PC-3 (cell line): ENCODE data around the gene TMCC3. TPM values are rescaled to one million over a fixed set of nuclear protein-coding genes. Genes with fewer than 3 reads are reported as not detected.

Experiments
- ATAC-seq: fragments of 200-7000 bp; cut with Tn5 transposase; 2 replicates; pipeline ENCODE4 v1.9.1; 2020; ENCODE audit warnings: mild to moderate bottlenecking, moderate library complexity
- BruUV-seq: library from RNA; stranded (reverse); fragments of 400-500 nt; replicated peaks from 2 replicates; lab custom pipeline; 2021; lab: Mats Ljungman, UMichigan
- CTCF ChIA-PET: fragments of 300-600 bp; sonication (Branson Sonifier 250); formaldehyde crosslinking; loops from one replicate; lab custom pipeline; 2022; ENCODE audit warnings: antibody characterized with exemption; lab: Charles Lee
- POLR2A ChIA-PET: fragments of 300-600 bp; sonication (Branson Sonifier 250); formaldehyde crosslinking; loops from one replicate; lab custom pipeline; 2022; ENCODE audit warnings: antibody characterized with exemption; ENCODE audit not compliant: unreplicated experiment; lab: Charles Lee
- DNase-seq: peaks from one replicate; pipeline ENCODE4 v3.0.0-alpha.2; 2015
- H2AFZ ChIP-seq: fragments of 300-600 bp; sonication (generic); 2 replicates; pipeline ENCODE4 v1.6.0; 2016; ENCODE audit warnings: antibody characterized with exemption, low read length
- H3F3A ChIP-seq: fragments of 300-600 bp; sonication (generic); one replicate; pipeline ENCODE4 v1.6.0; 2017; ENCODE audit warnings: antibody characterized with exemption, low read length, control low read depth, mild to moderate bottlenecking; ENCODE audit not compliant: unreplicated experiment
- H3K27ac ChIP-seq: fragments of 300-600 bp; sonication (generic); 2 replicates; pipeline ENCODE4 v1.5.1; 2016; ENCODE audit warnings: mild to moderate bottlenecking, low read length
- H3K27me3 ChIP-seq: fragments of 300-600 bp; sonication (generic); 2 replicates; pipeline ENCODE4 v1.6.1; 2016; ENCODE audit warnings: low read length, mixed read lengths
- H3K36me3 ChIP-seq: fragments of 300-600 bp; sonication (generic); 2 replicates; pipeline ENCODE4 v1.6.1; 2016; ENCODE audit warnings: low read depth, mixed run types, low read length, mixed read lengths
- H3K4me1 ChIP-seq: fragments of 300-600 bp; sonication (generic); 2 replicates; pipeline ENCODE4 v1.5.1; 2016; ENCODE audit warnings: low read length; ENCODE audit not compliant: insufficient read depth
- H3K4me2 ChIP-seq: fragments of 300-600 bp; sonication (generic); 2 replicates; pipeline ENCODE4 v1.6.0; 2016; ENCODE audit warnings: low read length
- H3K4me3 ChIP-seq: fragments of 300-600 bp; sonication (generic); 2 replicates; pipeline ENCODE4 v1.5.1; 2016; ENCODE audit warnings: mild to moderate bottlenecking, low read length, mixed read lengths
- H3K79me2 ChIP-seq: fragments of 300-600 bp; sonication (generic); 2 replicates; pipeline ENCODE4 v1.6.1; 2017; ENCODE audit warnings: low read length, mixed read lengths
- H3K9ac ChIP-seq: fragments of 300-600 bp; sonication (generic); 2 replicates; pipeline ENCODE4 v1.6.0; 2016; ENCODE audit warnings: mild to moderate bottlenecking, low read length
- H3K9me2 ChIP-seq: fragments of 300-600 bp; sonication (generic); replicated peaks from 2 replicates; pipeline ENCODE4 v1.6.1; 2016; ENCODE audit warnings: mixed run types, low read length, mixed read lengths
- H3K9me3 ChIP-seq: fragments of 300-600 bp; sonication (generic); 2 replicates; pipeline ENCODE4 v1.6.1; 2016; ENCODE audit warnings: low read length, mixed read lengths
- H4K20me1 ChIP-seq: fragments of 300-600 bp; sonication (generic); 2 replicates; pipeline ENCODE4 v1.6.1; 2016; ENCODE audit warnings: low read length, mixed read lengths
- EZH2 ChIP-seq: fragments of 300-600 bp; sonication (generic); IDR thresholded peaks from one replicate; pipeline ENCODE4 v1.6.1; 2017; ENCODE audit warnings: antibody characterized with exemption, mild to moderate bottlenecking, low read length; ENCODE audit not compliant: unreplicated experiment
- EZH2phosphoT487 ChIP-seq: fragments of 300-600 bp; sonication (generic); IDR thresholded peaks from 2 replicates; pipeline ENCODE4 v1.6.1; 2018; ENCODE audit warnings: mild to moderate bottlenecking, antibody characterized with exemption, low read length, borderline replicate concordance
- intact Hi-C: fragments of 100-400 bp; cut with micrococcal nuclease; formaldehyde crosslinking; loops from 2 replicates; pipeline ENCODE4 v1.9.0; 2023
- total RNA-seq: library from RNA; depleted of rRNA; stranded (reverse); fragments of >200 nt; gene quantifications from 2 replicates; pipeline ENCODE4 v1.2.3, GENCODE V29; 2014
- TF ChIP-seq, protein P1 (sequence below): fragments of 300-600 bp; sonication (generic); conservative IDR thresholded peaks from 2 replicates; pipeline ENCODE4 v1.5.1; 2017; ENCODE audit warnings: antibody characterized with exemption, low read depth, mild to moderate bottlenecking, low read length

The TMCC3 gene
- total RNA-seq, 1 experiment from 2014 or later = 6.5 TPM

DNA sequence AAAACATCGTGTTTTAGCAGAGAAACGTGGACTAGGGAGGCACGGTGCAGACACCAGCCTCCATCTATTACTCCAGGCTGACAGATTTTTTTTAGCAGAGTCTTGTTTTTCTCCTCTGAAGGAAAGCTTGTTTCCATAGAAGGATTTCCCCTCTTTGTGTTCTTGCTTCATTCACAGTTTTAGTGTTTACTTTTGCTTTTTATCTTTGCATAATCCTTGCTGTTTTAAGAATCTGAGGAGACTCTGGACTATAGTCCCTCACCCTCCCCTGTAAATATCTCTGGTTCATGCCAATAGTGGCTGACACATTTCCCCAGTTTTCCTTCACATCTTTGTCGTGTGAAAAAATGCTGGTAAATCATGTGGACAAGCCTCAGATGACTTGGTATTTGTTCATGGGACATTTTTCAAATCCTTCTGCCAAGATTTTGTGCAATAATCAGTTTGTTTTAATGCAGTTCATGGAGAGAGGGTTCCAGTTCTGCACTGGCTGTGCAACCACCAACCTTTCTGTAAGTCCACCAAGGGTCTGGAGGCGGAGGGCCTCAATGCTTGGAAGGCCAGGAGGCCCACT, 39.9 kb upstream of the TMCC3 start:
- Histone ChIP-seq H3K9ac (no peak overlapping the region), H3K9me3 (no peaks in the 10 kb centered on the region), H3K27ac (no peak overlapping the region), H3K9me2 (no peaks in the 10 kb centered on the region), H3F3A (no peaks in the 10 kb centered on the region), H3K4me2 (no peak overlapping the region), H3K27me3 (no peaks in the 10 kb centered on the region), H3K4me1 (peaks cover 8% of the 10 kb centered on the region), H3K36me3 (no peaks in the 10 kb centered on the region), H3K4me3 (no peak overlapping the region), H3K79me2 (no peaks in the 10 kb centered on the region), H2AFZ (no peak overlapping the region), H4K20me1 (no peaks in the 10 kb centered on the region)
- DNase-seq = no peak
- no peak for ATAC-seq
- intact Hi-C loops = no loop called here
- POLR2A ChIA-PET = no interaction called here
- BruUV-seq = no TSS peak
- TF ChIP-seq EZH2 (no peak), EZH2phosphoT487 (no peak)
- TF ChIP-seq, protein P1, sequence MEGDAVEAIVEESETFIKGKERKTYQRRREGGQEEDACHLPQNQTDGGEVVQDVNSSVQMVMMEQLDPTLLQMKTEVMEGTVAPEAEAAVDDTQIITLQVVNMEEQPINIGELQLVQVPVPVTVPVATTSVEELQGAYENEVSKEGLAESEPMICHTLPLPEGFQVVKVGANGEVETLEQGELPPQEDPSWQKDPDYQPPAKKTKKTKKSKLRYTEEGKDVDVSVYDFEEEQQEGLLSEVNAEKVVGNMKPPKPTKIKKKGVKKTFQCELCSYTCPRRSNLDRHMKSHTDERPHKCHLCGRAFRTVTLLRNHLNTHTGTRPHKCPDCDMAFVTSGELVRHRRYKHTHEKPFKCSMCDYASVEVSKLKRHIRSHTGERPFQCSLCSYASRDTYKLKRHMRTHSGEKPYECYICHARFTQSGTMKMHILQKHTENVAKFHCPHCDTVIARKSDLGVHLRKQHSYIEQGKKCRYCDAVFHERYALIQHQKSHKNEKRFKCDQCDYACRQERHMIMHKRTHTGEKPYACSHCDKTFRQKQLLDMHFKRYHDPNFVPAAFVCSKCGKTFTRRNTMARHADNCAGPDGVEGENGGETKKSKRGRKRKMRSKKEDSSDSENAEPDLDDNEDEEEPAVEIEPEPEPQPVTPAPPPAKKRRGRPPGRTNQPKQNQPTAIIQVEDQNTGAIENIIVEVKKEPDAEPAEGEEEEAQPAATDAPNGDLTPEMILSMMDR = no peak
- CTCF ChIA-PET = no interaction called here

DNA sequence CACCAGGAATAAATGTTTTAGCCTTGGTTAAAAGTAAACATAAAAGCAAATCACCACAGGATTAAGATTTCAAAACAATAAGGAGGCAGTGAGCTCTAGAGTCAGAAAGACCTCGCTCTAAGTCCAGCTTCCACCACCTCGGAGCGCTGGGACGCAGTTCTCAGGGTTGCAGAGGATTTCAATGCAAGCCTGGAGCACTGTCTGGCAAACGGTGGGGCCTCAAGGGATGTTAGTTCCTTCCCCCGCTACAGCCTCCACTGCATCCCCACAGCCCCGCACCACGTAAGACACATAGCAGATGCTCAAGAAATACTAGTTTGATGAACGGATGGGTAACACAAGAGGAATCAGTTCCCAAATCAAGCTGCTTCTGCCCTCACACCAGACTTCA, 39.3 kb upstream of the TMCC3 start:
- Histone ChIP-seq H3K4me3 (no peak overlapping the region), H3K4me1 (peaks cover 8% of the 10 kb centered on the region), H3K36me3 (no peaks in the 10 kb centered on the region), H3K79me2 (no peaks in the 10 kb centered on the region), H2AFZ (0 out of 2 replicates have a peak overlapping the region, but pooled peaks have one; percentile 14), H3K27me3 (no peaks in the 10 kb centered on the region), H3K4me2 (no peak overlapping the region), H3K9me3 (no peaks in the 10 kb centered on the region), H4K20me1 (no peaks in the 10 kb centered on the region), H3K9ac (no peak overlapping the region), H3K9me2 (no peaks in the 10 kb centered on the region), H3F3A (no peaks in the 10 kb centered on the region), H3K27ac (no peak overlapping the region)
- DNase-seq (no peak), ATAC-seq (no peak)
- ChIA-PET POLR2A (no interaction called here), CTCF (no interaction called here)
- TF ChIP-seq EZH2phosphoT487 = no peak
- no peak for TF ChIP-seq EZH2
- TF ChIP-seq, protein P1 = no peak
- no TSS peak for BruUV-seq
- intact Hi-C loops = no loop called here

DNA sequence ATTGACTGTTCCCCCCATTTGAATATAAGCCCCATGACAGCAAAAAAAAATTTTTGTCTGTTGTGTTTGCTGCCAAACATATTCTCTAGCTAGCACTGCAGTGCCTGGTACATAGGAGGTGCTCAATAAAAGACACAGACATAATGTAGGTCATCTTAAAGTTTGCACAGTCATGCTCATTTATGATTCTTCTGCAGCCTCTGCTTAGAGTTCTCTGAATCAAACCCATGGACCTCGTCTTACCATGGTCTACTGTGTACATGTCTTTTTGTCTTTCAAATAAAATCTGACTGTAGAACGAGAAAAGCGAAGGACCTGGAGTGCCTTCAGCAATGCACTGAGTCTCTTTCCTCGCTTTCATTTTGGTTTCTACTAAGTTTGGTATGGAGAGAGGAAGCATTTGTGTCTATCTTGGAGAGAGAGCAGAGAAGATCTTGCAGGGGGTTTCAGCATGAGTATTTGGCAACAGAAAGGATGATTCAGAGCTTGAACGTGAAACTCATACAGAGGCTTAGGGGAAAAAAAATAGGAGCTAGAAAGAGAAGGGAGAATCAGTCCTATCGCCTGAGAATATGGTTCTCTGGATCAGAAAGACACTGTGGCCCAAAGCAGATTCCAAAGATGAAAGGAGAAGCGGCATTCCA, 38.8 kb upstream of the TMCC3 start:
- Histone ChIP-seq H3F3A (no peaks in the 10 kb centered on the region), H2AFZ (0 out of 2 replicates have a peak overlapping the region, but pooled peaks have one; percentile 14), H3K9me2 (no peaks in the 10 kb centered on the region), H3K4me1 (peaks cover 8% of the 10 kb centered on the region), H3K27me3 (no peaks in the 10 kb centered on the region), H3K4me2 (no peak overlapping the region), H4K20me1 (no peaks in the 10 kb centered on the region), H3K4me3 (no peak overlapping the region), H3K36me3 (no peaks in the 10 kb centered on the region), H3K27ac (no peak overlapping the region), H3K9me3 (no peaks in the 10 kb centered on the region), H3K9ac (no peak overlapping the region), H3K79me2 (no peaks in the 10 kb centered on the region)
- TF ChIP-seq, protein P1 = no peak
- TF ChIP-seq EZH2phosphoT487 (no peak), EZH2 (no peak)
- intact Hi-C loops = no loop called here
- POLR2A ChIA-PET = no interaction called here
- DNase-seq (no peak), ATAC-seq (no peak)
- BruUV-seq = no TSS peak
- CTCF ChIA-PET = no interaction called here
